ENCODE results near the gene CDK5RAP2. TPM values are rescaled to one million over a fixed set of nuclear protein-coding genes. Genes with fewer than 3 reads are reported as not detected.

CDK5RAP2 gene
- total RNA-seq, 1 donor from 2014 or later: 54.7 TPM

- DNase-seq: no peak
- Histone ChIP-seq H3K27ac (no peak overlapping the region), H3K27me3 (ENCODE audit: low read depth) (no peaks in the 10 kb centered on the region), H3K9me3 (no peaks in the 10 kb centered on the region), H3K4me3 (no peak overlapping the region), H3K36me3 (peaks cover 98% of the 10 kb centered on the region), H3K4me1 (no peaks in the 10 kb centered on the region)
- intact Hi-C loops (cut with DNase I): no loop called here
- TF ChIP-seq CTCF (IDR thresholded peaks at IDR 0.05): no peak
- no peak for ATAC-seq
These were observed 35.5 kb downstream of the CDK5RAP2 start for GRCh38 chr9:120544441-120544840.

DNA sequence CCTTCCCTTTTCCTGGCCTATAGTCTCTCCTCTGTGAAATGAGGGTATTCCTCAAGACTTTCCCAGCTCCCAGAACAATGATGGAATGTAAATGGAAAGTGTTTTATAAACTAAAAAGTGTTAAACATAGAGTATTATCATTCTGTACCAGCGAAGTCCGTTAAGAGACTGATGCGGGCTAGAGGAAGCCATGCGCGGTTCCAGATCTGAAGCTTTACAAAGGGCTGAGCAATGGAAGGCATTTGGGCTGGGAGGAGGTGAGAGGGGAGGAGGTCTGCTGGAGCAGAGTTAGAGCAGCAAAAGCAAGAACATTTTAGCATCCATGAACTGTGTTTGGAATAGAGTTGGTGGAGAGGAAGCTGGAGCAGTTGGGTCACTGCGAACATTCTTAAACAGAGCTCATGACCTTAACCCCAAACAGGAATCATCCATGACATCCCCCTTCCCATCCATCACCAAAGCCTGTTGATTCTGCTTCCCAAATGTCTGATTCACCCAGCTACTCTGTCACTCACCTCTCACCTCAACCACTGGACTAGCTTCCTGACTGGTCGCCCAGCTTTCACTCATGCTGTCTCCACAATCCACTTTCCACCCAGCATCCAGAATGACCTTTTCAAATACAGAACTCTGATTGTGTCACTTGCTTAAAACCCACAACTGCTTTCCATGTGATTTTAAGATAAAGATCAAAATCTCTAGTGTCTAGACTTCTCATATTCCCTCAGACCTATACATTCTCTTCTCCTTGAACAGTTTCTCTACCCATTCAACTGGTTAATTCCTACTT lies 37.1 kb downstream of the CDK5RAP2 start:
- no peak for ATAC-seq
- H3K9me3 ChIP-seq: no peaks in the 10 kb centered on the region
- intact Hi-C loops (cut with DNase I): no loop called here
- no peak overlapping the region for H3K4me3 ChIP-seq
- H3K4me1 ChIP-seq: no peaks in the 10 kb centered on the region
- peaks cover 98% of the 10 kb centered on the region for H3K36me3 ChIP-seq
- H3K27me3 ChIP-seq (ENCODE audit: low read depth): no peaks in the 10 kb centered on the region
- DNase-seq: no peak
- TF ChIP-seq CTCF (IDR thresholded peaks at IDR 0.05): no peak
- no peak overlapping the region for H3K27ac ChIP-seq

GRCh38 chr9:120541921-120542320 lies 38.0 kb downstream of the CDK5RAP2 start:
- Histone ChIP-seq H3K36me3 (peaks cover 99% of the 10 kb centered on the region), H3K4me3 (no peak overlapping the region), H3K9me3 (no peaks in the 10 kb centered on the region), H3K27me3 (ENCODE audit: low read depth) (no peaks in the 10 kb centered on the region), H3K4me1 (no peaks in the 10 kb centered on the region), H3K27ac (no peak overlapping the region)
- intact Hi-C loops (cut with DNase I): no loop called here
- no peak for ATAC-seq
- no peak for TF ChIP-seq CTCF (IDR thresholded peaks at IDR 0.05)
- DNase-seq: no peak

DNA sequence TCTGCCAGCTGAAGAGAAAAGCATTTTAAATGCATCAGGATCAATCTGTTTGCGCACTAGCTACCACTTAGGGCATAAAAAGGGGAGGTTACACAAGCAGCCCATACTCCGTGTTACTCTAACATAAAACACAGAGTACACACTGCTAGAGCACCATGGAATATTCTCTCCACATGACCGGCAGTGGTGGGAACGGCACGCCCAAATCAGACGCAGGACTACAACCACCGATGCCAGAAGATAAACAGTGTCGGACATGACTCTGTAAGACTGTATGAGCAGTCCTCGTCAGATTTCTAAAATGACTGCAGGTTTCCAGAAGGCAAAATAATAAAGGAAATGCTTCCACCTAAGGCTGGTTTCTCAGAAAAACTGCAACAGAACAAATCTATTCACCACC lies 40.0 kb downstream of the CDK5RAP2 start:
- intact Hi-C loops (cut with DNase I): no loop called here
- Histone ChIP-seq H3K27me3 (ENCODE audit: low read depth) (no peaks in the 10 kb centered on the region), H3K36me3 (peaks cover 96% of the 10 kb centered on the region), H3K27ac (no peak overlapping the region), H3K4me1 (no peaks in the 10 kb centered on the region), H3K9me3 (no peaks in the 10 kb centered on the region), H3K4me3 (no peak overlapping the region)
- TF ChIP-seq CTCF (IDR thresholded peaks at IDR 0.05): no peak
- ATAC-seq (no peak), DNase-seq (no peak)

DNA sequence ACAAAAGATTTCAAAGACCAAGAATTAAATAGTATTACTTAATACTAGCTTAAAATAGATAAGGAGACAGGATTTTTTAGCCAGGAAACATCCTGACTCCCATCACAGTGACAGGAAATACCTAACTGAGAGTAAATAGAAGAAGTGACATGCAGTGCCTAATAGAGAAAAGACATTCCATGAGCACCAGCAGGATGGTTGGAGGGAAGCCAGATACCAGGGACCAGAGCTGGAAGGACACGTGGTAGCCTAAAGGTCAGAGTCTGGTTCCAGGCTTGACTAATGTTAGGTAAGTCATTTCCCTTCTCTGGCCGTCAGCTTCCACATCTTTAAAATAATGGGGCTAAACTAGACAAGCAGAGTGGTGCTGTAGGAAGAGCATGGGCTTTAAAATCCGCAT lies 41.6 kb downstream of the CDK5RAP2 start:
- no peaks in the 10 kb centered on the region for H3K4me1 ChIP-seq
- TF ChIP-seq CTCF (IDR thresholded peaks at IDR 0.05): no peak
- H3K27me3 ChIP-seq (ENCODE audit: low read depth): no peaks in the 10 kb centered on the region
- H3K4me3 ChIP-seq: no peak overlapping the region
- peaks cover 94% of the 10 kb centered on the region for H3K36me3 ChIP-seq
- intact Hi-C loops (cut with DNase I): no loop called here
- DNase-seq (no peak), ATAC-seq (no peak)
- no peaks in the 10 kb centered on the region for H3K9me3 ChIP-seq
- H3K27ac ChIP-seq: no peak overlapping the region
